K562 (cell line): ENCODE measurements around the gene TOR1AIP1. TPM values are rescaled to one million over a fixed set of nuclear protein-coding genes. Genes with fewer than 3 reads are reported as not detected.

Experiments used
- ARID1B ChIP-seq: fragments of 450-650 bp; IDR thresholded peaks from 2 replicates; pipeline ENCODE4 v1.6.1; 2016; ENCODE audit warnings: antibody characterized with exemption, mild to moderate bottlenecking, inconsistent platforms
- ARNT ChIP-seq, 2 experiments: fragments of 450-650 bp; IDR thresholded peaks; 2 replicates each; pipeline ENCODE4 v1.6.1; 2016; ENCODE audit warnings: mild to moderate bottlenecking in 1 of 2
- C11orf30 ChIP-seq: fragments of 450-650 bp; IDR thresholded peaks from 2 replicates; pipeline ENCODE4 v1.6.1; 2016; ENCODE audit warnings: low read depth, mild to moderate bottlenecking
- FOS ChIP-seq: IDR thresholded peaks from 3 replicates; pipeline ENCODE4 v1.6.1; 2011; ENCODE audit not compliant: insufficient read length; ENCODE audit errors: extremely low read depth
- GTF2E2 ChIP-seq: fragments of 200-800 bp; sonication (Bioruptor generic); IDR thresholded peaks from 2 replicates; pipeline ENCODE4 v1.6.1; 2016; ENCODE audit warnings: missing genetic modification characterization, missing compliant biosample characterization
- HDAC2 ChIP-seq: fragments of 450-650 bp; IDR thresholded peaks from 2 replicates; pipeline ENCODE4 v1.6.1; 2016; ENCODE audit warnings: mild to moderate bottlenecking
- REST ChIP-seq, 2 experiments: fragments of 450-650 bp; formaldehyde crosslinking in 1 of 2; IDR thresholded peaks; 2 replicates each; pipeline versions ENCODE4 v1.4.0 to v1.6.1; 2014 to 2020; ENCODE audit warnings: mild to moderate bottlenecking in 2 of 2, borderline replicate concordance in 1 of 2, low read depth in 1 of 2
- SMARCE1 ChIP-seq: fragments of 450-650 bp; IDR thresholded peaks from 2 replicates; pipeline ENCODE4 v1.7.1; 2016; ENCODE audit warnings: mild to moderate bottlenecking
- TARDBP ChIP-seq: fragments of 450-650 bp; IDR thresholded peaks from 2 replicates; pipeline ENCODE4 v1.6.1; 2016
- ZNF253 ChIP-seq: fragments of 250-450 bp; sonication (Bioruptor Pico); conservative IDR thresholded peaks from 2 replicates; pipeline ENCODE4 v1.6.1; 2021; ENCODE audit warnings: mild to moderate bottlenecking
- ZNF318 ChIP-seq, 2 experiments: fragments of 450-650 bp; IDR thresholded peaks; 2 replicates each; pipeline ENCODE4 v1.6.1; 2016; ENCODE audit warnings: mild to moderate bottlenecking in 2 of 2, borderline replicate concordance in 1 of 2, low read depth in 1 of 2, moderate library complexity in 1 of 2
- ZNF707 ChIP-seq: fragments of 250-450 bp; sonication (Bioruptor Pico); conservative IDR thresholded peaks from 2 replicates; pipeline ENCODE4 v1.8.0; 2022; ENCODE audit warnings: inconsistent platforms, mild to moderate bottlenecking, moderate library complexity
- polyA plus RNA-seq, 8 experiments: library from polyadenylated mRNA; depleted of rRNA in 4 of 8; stranded (reverse) in 5 of 8; unstranded in 3 of 8; fragments of >200 nt; fragmentation: Nextera tagmentation in 2 of 8; fragmentation: Illumina TruSeq in 1 of 8; extraction: Ambion mirVana in 2 of 8; extraction: Trizol in 1 of 8; gene quantifications; 2 replicates each; pipeline versions ENCODE4 v1.2.1 to v1.2.3, GENCODE V29; 2011 to 2014; ENCODE audit warnings: inconsistent platforms in 1 of 8, missing spikeins in 1 of 8
- total RNA-seq, 7 experiments: library from RNA; depleted of rRNA in 6 of 7; stranded (reverse); fragments of >200 nt in 6 of 7; fragmentation: Illumina TruSeq in 2 of 7; extraction: Trizol in 2 of 7; gene quantifications; 2 replicates each; pipeline versions ENCODE4 v1.2.1 to v1.2.3, GENCODE V29; 2011 to 2021; ENCODE audit warnings: low replicate concordance in 1 of 7

Gene TOR1AIP1
- total and polyA plus RNA-seq, 9 of the 15 experiments (the other 6 are each of a cell fraction or from before 2014, with no cell fraction given) = 18.1 to 46.9 (median 35.5) TPM

DNA sequence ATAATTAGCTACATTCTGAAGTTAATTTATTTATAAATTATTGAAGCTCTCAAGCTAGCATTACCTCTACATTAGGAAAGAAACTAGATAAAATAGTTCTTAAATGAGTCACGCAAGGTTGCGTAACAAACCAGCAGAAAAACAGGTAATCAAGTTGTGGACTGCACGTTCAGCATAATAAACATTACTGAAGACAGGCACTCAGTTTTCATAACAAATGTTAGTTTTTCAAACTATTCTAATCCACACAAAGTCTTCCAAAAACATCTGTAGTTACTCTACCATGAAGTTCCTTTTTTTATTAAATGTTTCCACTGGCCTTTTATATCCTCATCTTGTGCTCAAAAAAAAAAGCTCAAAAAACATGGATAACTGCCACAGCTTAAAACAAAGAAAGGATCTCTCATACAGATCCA is 5.8 kb upstream of the TOR1AIP1 start (continued):
- TF ChIP-seq REST (IDR thresholded peaks at IDR 0.05; ENCODE audit: borderline replicate concordance) (no peak), REST (CRISPR knock-in tag; IDR thresholded peaks at IDR 0.05; ENCODE audit: low read depth) (no peak), GTF2E2 (no peak), HDAC2 (no peak), ZNF253 (CRISPR knock-in tag) (no peak), FOS (peak; percentile 57), ARID1B (peak; percentile 82), ZNF707 (no peak), SMARCE1 (peak; percentile 89), TARDBP (no peak), C11orf30 (peak; percentile 32; the same call in 1 of the 2 replicates), ARNT (IDR thresholded peaks at IDR 0.05) (0 out of 4 replicates have a peak, but pooled peaks of 1 of the 2 experiments have one; percentile 11), ZNF318 (IDR thresholded peaks at IDR 0.05; ENCODE audit: borderline replicate concordance in 1 of 2, low read depth in 1 of 2) (peak in 1 of 2 experiments; percentile 44; a peak in 1 of 4 replicates)
